HPDE6-E6E7 (cell line): ENCODE results near the gene DNAH2.
A peak's percentile ranks its signal among the peaks of the same experiment; 100 is the strongest.

Source experiments
- DNase-seq: peaks from one replicate; pipeline ENCODE4 v3.0.0; 2011; ENCODE audit warnings: missing footprints; ENCODE audit errors: extremely low spot score

Gene DNAH2

DNA sequence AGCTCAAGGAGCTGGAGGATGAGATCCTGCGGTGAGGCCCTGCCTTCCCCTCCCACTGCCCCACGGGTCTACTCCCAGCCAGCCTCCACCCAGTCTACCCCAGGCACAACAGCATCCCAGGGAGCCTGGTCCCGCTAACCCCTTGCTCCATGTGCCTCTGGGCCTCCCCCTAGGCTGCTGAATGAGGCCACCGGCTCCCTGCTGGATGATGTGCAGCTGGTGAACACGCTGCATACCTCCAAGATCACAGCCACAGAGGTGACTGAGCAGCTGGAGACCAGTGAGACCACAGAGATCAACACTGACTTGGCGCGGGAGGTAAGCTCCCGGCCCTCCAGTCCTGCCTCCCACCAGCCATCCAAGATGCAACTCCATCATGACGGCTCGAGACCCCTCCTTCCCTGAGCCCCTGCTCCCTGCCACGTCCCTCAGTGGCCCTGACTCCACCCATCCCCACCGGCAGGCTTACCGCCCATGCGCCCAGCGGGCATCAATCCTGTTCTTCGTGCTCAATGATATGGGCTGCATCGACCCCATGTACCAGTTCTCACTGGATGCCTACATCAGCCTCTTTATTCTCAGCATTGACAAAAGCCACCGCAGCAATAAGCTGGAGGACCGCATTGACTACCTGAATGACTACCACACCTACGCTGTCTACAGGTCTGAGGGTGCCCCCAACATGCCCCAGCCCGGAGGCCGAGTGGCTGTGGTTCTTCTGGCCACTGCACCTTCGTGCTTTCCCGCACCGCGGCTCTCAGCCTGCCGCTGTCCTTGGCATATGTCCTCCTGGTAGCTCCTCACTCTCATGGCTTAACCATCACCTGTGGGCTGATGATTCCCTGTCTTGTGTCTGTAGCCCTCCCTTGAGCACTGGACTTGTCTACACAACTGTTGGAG, 101.5 kb downstream of the DNAH2 start:
- DNase-seq = no peak

DNA sequence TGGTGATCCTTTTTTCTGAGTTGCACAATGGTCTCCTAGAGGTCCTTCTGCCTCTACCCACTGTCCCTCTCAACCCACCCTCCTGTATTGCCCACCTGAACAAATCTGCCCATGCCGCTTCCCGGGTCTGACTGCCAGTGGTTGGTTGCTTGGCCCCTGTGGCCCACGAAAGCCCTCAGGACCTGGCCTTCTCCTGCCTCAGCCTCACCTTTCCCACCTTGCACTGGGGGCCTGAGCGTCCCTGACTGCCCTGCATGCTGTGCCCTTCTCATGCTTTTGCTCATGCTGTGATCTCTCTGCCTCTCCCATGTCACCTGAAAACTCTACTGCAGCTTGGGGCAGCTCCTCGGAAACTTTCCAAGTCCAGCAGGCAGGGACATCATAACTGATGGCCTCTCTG, 102.7 kb downstream of the DNAH2 start:
- DNase-seq = no peak

DNA sequence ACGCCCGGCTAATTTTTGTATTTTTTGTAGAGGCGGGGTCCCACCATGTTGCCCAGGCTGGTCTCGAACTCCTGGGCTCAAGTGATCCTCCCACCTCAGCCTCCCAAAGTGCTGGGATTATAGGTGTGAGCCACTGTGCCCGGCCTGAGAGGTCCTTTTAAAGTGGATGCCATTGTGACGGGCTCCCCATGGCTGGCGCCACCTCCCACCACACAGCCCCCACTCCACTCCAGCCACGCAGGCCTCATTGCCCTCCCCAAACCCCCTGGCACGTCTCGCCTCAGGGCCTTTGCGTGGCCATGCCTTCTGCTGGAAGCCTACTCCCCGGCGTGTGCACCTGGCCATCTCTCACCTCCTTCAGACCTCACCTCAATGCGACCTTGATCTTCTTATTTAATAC, 104.6 kb downstream of the DNAH2 start:
- no peak for DNase-seq

DNA sequence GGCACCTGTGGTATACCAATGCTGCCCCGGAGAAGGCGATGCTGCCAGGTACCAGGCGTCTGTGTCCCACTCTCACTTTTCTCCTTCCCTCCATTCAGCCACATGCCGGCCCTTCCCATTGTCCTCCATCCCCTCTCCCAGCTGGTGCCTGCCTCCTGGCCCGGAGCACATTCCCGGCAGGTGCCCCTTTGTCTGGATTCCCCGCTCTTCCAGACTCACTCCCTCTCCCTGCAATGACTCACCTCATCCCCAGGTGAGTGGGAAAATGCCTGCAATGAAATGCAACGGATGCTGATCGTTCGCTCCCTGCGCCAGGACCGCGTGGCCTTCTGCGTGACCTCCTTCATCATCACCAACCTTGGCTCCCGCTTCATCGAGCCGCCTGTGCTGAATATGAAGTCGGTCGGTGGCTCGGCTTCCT, 106.0 kb downstream of the DNAH2 start:
- no peak for DNase-seq

DNA sequence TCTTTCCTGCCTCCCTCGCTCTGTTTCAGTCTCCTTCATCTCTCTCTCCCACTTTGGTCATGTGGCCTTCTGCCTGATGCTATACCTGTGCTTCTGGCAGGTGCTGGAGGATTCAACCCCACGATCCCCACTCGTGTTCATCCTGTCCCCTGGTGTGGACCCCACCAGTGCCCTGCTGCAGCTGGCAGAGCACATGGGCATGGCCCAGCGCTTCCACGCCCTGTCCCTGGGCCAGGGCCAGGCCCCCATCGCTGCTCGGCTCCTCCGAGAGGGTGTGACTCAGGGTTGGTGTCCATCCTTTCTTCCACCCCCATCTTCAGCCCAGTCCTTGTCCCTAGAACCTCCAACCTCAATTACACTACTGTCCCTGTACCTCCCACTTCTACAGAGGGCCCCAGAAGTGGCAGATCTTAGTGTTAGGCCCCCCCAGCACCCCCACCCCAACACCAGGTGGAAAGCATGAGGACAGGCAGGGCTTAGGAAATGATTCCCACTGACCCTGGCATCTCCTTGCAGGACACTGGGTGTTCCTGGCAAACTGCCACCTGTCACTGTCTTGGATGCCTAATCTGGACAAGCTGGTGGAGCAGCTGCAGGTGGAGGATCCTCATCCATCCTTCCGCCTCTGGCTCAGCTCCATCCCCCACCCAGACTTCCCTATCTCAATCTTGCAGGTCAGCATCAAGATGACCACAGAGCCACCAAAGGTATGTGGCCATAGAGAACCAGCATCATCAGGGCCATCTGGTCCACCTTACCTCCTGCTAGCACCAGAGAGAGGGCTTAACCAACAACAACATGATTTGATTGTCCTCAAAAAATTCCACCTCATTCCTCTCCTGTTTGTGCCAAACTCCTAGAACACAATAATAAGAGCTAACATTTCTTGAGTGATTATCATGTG, 106.7 kb downstream of the DNAH2 start:
- DNase-seq = no peak

DNA sequence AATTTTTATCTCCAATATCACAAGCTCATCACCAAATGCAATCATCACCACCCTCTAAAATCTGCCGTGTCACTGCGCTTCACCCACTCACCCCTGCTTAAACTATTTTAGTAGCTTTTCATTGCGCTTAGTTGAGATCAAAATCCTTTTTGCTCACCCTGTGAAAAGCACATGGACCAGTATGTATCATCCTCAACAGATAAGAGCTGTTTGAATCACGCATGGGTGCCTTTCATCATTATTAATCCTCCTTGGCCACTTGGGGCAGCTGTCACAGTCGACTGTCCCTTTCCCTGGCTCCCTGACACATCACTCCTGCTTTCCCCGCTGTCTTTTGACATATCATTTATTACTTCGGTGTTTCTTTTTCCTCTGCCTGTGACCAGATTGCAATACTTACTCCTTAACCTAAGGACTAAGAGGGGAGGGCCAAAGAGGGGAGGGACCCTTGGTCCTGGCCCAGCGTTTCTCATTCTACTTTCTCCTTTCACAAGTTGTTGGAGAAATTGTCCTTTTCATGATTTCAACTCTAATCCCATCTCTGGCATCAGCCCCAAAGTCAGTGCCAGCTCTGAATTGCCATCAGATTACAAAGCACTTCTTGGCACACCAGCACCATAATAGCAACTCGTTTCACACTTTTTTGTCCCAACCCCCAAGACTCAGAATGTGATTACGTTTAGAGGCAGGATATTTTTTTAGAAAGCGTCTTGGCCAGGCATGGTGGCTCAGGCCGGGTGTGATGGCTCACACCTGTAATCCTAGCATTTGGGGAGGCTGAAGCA, 107.9 kb downstream of the DNAH2 start:
- no peak for DNase-seq

DNA sequence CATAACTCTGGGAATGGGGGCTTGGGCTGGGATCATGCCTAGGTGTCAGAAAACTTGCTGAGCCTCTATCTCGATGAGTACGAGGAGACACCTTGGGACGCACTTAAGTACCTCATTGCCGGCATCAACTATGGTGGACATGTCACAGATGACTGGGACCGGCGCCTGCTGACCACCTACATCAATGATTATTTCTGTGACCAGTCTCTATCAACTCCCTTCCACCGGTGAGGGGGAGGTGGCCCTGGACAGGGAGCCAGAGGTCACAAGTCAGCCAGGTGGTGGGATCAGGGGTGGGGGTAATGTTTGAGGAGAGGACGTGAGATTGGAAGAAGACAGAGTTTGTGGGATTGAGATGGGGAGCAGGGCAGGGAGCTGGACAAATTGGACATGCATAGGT, 113.1 kb downstream of the DNAH2 start:
- DNase-seq = no peak

DNA sequence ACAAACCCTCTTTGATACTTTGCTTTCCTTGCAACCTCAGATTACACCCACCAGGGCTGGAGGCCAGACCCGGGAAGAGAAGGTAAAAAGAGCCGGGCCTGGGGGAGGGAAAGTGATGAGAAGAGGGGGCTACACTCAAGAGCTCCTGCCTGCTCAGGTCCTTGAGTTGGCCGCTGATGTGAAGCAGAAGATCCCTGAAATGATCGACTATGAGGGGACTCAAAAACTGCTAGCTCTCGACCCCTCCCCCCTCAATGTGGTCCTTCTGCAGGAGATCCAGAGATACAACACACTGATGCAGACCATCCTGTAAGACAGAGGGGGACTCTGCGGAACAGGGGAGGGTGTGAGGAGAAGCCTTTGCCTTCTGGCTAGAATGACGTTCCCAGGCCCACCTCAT, 113.7 kb downstream of the DNAH2 start:
- DNase-seq = no peak

DNA sequence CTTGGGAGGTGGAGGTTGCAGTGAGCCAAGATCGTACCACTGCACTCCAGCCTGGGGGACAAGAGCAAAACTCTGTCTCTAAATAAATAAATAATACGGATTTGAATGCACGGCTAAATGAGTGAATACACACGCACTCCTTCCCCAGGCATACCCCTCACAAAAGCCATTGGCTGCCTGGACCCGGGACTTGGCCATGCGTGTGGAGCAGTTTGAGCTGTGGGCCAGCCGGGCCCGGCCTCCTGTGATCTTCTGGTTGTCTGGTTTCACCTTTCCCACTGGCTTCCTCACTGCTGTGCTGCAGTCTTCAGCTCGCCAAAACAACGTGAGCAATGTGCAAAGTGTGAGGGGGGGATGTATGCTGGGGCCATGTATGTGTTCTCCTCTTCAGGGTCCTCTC, 114.9 kb downstream of the DNAH2 start:
- no peak for DNase-seq

DNA sequence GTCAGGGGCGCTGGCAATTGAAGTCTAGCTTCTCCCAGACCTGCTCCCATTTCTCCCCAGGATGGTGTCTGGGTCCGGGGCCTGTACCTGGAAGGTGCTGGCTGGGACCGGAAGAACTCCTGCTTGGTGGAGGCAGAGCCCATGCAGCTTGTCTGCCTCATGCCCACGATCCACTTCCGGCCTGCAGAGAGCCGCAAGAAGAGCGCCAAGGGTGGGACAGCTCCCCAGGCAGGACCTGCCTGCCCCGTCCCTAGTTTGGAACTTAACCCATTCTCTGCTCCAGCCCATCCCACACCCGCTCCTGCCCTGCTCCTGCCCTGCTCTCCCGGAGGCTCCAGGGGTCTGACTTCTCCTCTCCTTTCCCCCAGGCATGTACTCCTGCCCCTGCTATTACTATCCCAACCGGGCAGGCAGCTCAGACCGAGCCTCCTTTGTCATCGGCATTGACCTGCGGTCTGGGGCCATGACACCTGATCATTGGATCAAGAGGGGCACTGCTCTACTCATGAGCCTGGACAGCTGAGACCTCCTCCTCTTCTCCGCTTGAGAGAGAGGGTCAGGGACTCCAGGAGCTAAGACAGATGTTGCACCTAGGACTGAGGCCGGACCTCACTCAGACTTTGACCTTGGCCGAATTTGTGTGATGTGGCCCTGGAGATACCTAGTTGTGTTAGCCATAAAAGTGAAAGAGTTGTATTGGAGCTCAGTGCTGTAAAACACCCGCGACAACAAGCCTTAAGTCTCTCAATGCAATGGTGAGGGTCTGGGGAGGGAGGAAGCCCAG, 115.7 kb downstream of the DNAH2 start:
- DNase-seq = no peak

DNA sequence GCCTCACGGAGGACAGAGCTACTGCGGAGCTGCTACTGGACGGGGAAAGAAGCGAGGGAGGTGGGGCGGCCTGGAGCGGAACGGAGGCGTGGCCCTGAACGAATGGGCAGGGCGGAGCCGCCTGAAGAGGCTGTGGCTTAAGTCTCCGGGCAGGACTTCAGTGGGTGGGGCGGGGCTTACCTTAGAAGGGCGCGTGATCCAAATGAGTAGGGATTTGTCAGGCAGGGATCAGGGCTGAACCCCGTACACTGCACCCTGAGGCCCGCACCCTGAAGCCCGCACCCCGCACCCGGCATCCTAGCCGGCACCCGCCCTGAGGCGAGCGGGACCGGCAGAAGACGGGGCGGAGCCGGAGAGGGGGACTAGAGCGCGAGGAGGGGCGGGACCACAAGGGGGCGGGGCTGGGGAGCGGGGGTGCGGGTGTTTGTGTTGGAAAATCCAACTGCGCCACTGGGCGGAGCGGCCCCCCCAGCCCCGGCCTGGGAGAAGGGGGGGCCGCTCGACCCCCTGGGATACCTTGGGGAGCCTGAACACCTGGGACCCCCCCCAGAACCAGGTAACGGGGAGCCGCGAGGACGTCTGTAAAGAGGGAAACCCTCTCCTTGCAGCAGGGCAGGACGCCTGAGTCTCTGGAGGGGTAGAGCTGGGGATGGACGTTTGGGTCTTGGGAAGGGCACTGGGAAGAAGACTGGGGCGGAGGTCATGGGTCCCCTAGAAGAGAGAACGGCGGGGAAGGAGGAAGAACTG, 116.4 kb downstream of the DNAH2 start, which contains the start of gene KDM6B:
Gene KDM6B (plus strand): TSS at position 423 of the 747 bp plus-strand sequence. CDS start 11,338 bp downstream, outside the sequence.
- DNase-seq = peak; percentile 74

DNA sequence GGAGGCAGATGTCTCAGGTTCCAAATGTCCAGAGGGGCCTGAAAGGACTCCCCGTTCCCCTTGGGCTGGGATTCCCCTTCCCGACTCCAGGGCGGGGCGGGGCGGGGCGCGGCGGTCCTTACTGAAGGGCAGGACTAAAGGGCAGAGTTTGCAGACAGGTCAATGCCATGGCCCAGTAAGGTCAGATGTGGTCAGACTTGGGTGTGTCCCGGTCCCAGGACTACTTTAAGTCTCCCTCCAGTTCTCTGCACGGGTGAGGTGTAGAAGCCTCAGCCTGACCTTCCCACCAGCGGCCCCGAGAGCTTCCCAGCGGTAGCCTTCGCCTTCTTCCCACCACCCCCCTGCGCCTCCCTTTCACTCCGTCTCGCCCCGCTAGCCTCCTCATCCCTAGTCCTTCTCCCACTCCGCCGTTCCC, 117.0 kb downstream of the DNAH2 start:
- no peak for DNase-seq

DNA sequence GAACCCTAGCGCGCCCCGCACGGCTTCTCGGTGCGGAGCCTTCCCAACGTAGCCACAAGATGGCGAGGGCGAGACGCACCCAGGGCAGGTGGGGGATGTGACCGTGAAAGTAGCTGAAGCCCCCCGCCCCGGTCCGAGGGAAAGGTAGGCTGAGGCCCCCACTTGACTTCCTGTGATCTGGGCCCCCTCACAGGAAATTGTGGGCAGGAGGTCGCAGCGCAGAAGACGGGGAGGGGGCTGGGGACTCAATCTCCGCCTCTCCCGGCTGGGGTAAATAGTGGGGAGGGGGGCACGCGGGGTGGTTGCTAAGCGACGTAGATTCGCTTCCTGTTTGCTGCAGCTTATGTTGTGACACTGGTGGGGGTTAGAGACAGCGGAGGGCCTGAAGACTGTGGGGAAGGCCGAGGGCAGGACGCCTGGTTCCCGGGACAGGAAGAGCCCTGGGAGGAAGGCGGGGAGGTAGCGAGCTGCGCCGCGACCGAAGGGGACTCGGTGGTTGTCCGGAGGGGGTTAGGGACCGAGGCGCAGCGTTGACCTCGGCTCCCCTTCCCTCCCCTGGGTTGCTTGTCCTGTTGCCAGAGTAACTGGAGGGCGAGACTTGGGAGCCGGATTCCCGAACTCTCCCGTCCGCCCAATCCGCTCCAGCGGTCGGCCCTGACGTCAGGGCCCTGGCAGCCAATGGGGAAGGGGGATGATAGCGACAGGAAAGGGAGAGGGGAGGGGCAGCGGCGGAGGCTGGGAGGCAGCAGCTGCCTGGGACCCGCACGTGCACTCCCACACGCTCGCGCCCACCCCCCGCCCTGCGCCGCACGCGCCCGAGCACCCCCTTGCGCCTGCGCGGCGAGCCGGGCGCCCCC, 117.6 kb downstream of the DNAH2 start:
- peak; percentile 84 for DNase-seq

DNA sequence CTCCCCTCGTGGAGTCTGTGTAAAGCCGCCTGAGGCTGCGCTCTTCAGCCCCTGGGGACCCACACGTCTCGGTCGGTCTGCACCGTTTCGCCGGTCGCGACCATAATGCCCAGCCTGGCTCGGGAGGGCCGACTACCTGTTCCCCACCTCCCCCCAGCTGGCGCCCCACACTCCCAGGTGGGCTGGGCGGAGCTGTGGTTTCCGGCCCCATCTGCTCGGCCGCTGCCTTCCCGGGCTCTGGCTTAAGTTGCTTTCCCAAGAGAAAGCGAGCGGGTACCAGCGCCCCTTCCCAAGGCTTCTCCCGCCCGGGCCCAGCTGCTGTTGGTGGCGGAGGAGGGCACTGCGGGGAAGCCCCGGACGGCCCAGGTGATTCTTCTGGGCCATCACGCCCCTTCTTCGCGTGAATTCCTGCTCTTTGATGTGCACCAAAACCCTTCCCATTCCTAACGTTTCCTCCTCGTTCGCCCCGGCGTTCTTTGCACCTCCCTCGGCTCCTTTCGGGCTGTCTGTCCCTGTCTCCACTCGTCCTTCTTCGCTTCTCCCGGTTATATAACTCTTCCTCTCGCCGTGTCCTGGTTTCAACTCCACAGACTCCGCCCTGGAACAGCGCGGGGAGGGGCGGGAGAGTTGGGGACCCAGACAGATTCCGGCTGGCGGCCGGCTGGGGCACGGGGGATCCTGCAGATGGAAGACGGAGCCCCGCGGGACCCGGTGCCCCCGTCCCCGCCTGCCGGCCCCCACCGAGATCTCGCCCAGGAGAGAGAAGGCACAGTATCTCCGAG, 118.5 kb downstream of the DNAH2 start:
- DNase-seq = no peak

DNA sequence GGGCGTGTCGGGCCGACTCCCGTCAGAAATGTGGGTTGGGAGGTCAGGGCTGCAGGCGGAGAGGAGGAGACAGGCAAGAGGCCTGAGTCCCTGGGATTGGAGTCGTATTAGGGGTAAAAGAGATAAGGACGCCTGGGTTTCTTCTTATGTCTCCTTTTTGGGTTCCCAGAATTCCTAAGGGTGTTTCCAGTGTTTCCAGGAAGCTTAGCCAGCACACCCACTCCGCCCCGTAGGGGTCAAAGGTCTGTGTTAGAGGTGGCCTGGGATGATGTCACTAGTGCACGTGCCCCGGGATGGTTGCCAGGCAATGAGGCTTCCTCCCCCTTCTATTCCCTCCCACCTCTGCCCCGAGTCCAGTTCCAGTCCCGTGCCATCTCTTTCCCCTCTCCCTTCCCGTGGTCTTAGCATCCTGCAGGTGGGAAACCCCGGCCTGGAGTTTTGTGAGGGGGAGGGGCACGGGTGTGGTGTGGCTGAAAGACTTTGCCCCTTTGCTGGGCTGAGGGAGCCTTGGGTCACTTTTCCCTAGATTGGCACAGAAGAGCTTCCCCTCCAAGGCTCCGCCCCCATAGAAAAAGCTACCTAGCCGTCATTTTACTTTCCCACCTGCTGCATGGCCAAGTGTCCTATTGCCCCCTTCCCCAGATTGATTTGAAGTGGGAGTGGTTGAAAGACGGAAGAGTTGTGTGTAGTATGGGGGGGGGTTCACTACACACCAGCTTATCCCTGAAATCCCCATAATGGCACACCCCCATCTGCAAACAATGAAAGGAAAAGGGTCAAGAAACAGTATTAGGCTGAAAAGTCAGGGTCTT, 119.3 kb downstream of the DNAH2 start:
- DNase-seq = peak; percentile 56

DNA sequence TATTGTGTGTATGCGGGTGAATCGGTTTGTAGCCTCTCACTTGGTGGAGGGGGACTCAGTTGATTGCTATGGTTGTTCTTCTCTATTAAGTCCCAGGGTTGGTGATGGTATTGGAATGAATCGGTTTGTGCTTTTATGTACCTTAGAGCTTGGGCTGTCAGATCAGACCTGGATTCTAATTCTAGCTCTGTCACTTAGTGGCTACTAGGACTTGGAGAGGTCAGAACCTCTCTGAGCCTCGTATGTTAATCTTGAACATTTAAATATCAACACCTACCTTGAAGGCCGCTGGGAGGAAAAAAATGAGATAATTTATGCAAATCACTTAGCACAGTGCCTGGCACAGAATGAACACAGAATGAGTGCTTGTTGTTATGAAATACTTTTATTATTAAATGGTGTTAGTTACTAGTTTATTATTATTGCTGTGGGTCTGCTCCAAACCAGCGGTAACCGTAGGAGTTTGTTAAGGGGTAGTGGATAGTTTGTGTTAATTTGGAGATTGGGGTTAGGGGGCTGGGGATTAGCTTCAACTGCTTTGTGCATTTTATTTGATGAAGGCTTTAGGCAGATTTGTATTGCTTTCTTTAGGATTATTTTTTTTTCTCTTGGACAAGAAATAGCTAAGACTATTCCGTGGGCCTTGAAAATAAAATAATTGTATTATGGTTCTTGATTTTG, 120.0 kb downstream of the DNAH2 start:
- DNase-seq = no peak
